HG03442 (cell line): ENCODE measurements around the gene HHIPL1.

Experiments used
- ATAC-seq: cut with Tn5 transposase; IDR thresholded peaks from one replicate; pipeline ENCODE4 v1.9.1; 2021; ENCODE audit warnings: mild to moderate bottlenecking, moderate library complexity; ENCODE audit not compliant: unreplicated experiment

HHIPL1 gene

GRCh38 chr14:99686557-99687283 is 41.8 kb downstream of the HHIPL1 start:
- no peak for ATAC-seq

- ATAC-seq: no peak
Measured at GRCh38 chr14:99687284-99688209, 42.6 kb downstream of the HHIPL1 start.

- no peak for ATAC-seq
Measured at GRCh38 chr14:99688210-99688581, 43.3 kb downstream of the HHIPL1 start.

GRCh38 chr14:99688629-99689028 is 43.7 kb downstream of the HHIPL1 start:
- ATAC-seq: no peak

GRCh38 chr14:99689266-99690236 is 44.6 kb downstream of the HHIPL1 start:
- ATAC-seq: no peak

GRCh38 chr14:99690636-99691035 is 45.7 kb downstream of the HHIPL1 start:
- ATAC-seq: no peak

GRCh38 chr14:99691111-99691885 is 46.4 kb downstream of the HHIPL1 start:
- no peak for ATAC-seq

GRCh38 chr14:99693918-99694317 is 49.0 kb downstream of the HHIPL1 start:
- no peak for ATAC-seq

- no peak for ATAC-seq
Measured at GRCh38 chr14:99696929-99697328, 52.0 kb downstream of the HHIPL1 start.

GRCh38 chr14:99698236-99698635 is 53.3 kb downstream of the HHIPL1 start:
- ATAC-seq: no peak

GRCh38 chr14:99698642-99699041 is 53.7 kb downstream of the HHIPL1 start:
- ATAC-seq: no peak

GRCh38 chr14:99699085-99699760 is 54.3 kb downstream of the HHIPL1 start:
- no peak for ATAC-seq

GRCh38 chr14:99699861-99700260 is 54.9 kb downstream of the HHIPL1 start:
- no peak for ATAC-seq

- ATAC-seq: no peak
Measured at GRCh38 chr14:99700379-99700778, 55.5 kb downstream of the HHIPL1 start.

- ATAC-seq: no peak
Measured at GRCh38 chr14:99701260-99701659, 56.3 kb downstream of the HHIPL1 start.

GRCh38 chr14:99702115-99702514 is 57.2 kb downstream of the HHIPL1 start:
- no peak for ATAC-seq

GRCh38 chr14:99703381-99703780 is 58.5 kb downstream of the HHIPL1 start:
- ATAC-seq: no peak

GRCh38 chr14:99704037-99704436 is 59.1 kb downstream of the HHIPL1 start:
- no peak for ATAC-seq

- ATAC-seq: no peak
Measured at GRCh38 chr14:99706107-99706900, 61.4 kb downstream of the HHIPL1 start.
